GM12873 (cell line): ENCODE measurements around the gene C11orf52.

Experiments
- CTCF ChIP-seq: IDR thresholded peaks from 2 replicates; pipeline ENCODE4 v1.5.1; 2012; ENCODE audit warnings: low read depth, mild to moderate bottlenecking, moderate library complexity, low read length, control low read depth; ENCODE audit not compliant: insufficient read depth; ENCODE audit errors: missing control alignments

The C11orf52 gene

DNA sequence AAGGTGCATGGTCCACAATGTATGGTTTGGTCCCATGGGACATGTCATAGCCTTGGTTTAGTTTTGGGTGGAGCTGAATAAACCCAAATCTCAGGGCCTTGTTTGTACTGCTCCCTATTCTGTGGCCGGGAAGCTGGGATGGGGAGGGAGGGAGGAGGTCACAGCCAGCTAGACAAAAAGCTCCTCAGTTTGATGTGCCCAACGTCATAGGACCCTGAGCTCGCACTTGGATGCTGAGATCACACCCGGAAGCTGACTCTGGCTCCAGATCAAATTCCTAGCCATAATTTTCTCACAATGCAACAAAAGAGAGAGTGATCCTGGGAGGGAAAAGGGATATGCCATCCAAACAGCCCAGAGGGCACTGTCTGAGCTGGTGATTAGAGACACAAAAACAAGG, 4.7 kb upstream of the C11orf52 start:
- TF ChIP-seq CTCF: no peak

GRCh38 chr11:111916768-111917167, 1.9 kb upstream of the C11orf52 start:
- no peak for TF ChIP-seq CTCF

- no peak for TF ChIP-seq CTCF
These were observed 1.4 kb upstream of the C11orf52 start for GRCh38 chr11:111917312-111917711.

DNA sequence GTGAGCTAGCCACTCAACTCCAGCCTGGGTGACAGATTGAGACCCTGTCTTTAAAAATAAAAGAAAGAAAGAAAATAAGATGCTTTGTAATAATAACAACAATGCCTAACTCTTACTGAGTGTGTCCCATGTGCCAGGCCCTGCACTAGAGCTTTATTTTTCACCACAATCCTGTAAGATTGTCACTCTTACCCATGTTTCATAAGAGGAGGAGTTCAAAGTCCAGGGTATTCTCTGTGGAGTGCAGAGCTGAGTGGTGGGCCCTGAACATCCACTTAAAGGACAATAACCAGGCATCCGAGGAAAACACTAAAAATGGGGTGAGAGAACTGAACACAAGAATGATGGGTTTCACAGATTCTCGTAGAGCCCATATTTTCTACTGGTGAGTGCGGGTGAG, 925 bp upstream of the C11orf52 start:
- no peak for TF ChIP-seq CTCF

DNA sequence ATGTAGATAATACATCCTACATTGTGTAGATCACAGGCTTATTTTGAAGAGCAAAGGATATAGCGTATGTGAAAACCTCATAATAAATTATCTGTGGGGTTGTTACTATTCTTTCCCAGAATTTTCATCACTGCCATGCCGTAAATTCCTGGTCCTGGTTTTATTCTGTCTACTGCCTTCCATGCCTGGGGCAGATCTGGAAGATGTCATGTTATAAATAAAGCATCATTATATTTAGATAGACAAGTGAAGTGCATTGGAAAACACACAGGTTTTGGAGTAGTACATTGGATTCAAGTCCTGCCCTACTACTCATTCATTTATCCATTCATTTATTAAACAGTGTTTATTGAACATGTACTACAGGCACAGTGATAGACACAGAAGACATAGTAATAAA, 2.2 kb downstream of the C11orf52 start:
- TF ChIP-seq CTCF: no peak

- no peak for TF ChIP-seq CTCF
These were observed 3.0 kb downstream of the C11orf52 start for GRCh38 chr11:111921541-111922230.

GRCh38 chr11:111922803-111923202, 4.1 kb downstream of the C11orf52 start:
- no peak for TF ChIP-seq CTCF
